Kasumi-1 (cell line): Measurements from ENCODE around the gene SORCS1.
A peak's percentile ranks its signal among the peaks of the same experiment; 100 is the strongest.

Source experiments
- DNase-seq, 2 experiments: peaks; one replicate each; lab custom pipeline; 2025; lab: John Stamatoyannopoulos, UW

Gene SORCS1

DNA sequence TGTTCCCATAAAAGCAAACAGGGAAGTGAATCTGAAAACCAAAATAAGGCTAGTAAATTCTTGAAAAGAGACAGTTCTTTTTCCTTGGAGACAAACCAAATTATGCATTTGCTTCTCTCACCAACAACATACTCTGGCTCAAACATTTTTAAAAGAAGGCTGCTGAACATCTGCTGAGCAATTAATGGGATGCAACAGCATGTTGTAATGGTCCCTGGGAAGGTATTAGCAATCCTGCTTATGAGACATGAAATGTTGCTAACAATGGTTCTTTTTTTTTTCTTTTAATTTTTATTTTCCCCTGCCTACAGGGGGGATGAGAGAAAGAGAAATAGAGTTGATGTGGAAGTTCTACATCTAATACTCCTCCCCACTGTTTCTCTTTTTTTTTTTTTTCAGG, 572.1 kb downstream of the SORCS1 start:
- DNase-seq: no peak

DNA sequence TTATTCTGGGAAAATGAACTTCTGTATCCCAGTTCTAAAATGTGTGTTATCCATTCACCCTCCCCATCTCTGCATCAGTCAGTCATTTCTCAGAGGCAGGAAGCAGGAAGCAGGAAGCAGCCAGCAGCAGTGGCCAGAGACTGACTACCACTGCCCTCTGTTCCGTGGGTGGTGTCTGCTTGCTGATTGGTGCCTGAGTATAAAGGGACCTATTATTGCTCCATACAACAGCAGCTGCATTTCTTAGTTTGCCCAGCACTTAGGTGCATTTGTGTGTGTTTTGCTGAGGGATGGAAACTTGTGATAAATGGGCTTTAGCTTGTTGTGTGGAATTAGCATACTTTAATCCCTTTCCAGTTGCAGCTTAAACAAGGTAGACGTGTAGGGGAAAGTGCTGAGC, 582.2 kb downstream of the SORCS1 start:
- DNase-seq: no peak

DNA sequence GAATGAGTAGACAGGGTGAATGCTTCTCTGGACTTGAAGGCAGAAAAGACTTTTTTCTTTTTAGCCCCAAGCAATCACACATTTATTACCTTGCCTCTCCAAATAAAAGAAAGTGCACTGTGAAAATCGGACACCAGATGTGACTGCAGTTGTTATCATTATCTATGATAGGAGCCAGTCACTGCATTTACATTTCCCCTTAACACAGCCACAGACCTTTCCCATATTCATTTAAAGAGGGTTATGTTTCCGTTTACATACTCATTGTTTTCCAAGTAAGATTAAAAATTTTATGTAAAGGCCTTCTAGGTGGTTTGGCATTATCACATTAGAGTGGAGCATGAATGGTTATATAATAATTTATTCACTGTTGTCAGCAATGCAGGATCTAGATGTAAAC, 586.8 kb downstream of the SORCS1 start:
- DNase-seq: no peak

DNA sequence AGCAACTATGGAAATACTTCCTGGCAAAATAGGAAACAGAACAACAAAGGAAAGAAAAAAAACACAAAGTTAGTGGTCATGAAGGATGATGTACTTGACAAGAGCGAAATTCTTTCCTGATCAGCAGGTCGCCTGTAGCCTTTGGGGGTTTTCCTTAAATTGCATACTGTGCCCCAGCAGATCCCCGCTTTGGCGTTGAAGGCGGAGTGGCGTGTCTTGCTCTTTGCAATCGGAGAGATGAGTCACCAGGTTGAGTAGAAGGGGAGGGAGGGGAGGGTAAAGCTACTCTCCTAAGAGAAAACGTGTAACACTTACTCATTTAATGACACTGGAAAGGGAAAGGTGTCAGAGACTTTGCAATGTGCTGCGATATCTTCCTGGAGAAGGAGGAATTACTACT, 587.2 kb downstream of the SORCS1 start:
- no peak for DNase-seq

- DNase-seq: no peak
Measured at GRCh38 chr10:106576534-106576933, 588.0 kb downstream of the SORCS1 start.

GRCh38 chr10:106573106-106573505, 591.4 kb downstream of the SORCS1 start:
- no peak for DNase-seq

GRCh38 chr10:106571192-106571946, 593.1 kb downstream of the SORCS1 start:
- peak; percentile 34 to 57 for DNase-seq

DNA sequence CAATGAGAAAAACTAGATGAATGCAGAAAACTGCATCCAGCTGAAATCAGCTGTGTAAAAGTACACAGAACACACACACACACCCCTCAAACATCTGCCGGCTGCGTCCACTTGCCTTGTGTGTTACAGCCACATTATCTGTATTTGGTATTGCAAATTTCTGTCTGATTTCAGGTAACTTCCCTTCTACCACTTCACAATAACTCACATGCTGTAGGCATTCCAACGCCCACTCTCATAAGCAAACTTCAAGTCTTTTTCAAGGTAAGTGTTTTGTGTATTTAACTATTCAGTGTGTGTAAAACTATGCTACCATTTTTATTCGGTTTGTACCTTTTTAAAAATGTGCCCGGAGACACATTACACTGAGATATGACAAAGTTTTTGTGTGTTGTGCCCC, 594.2 kb downstream of the SORCS1 start:
- no peak for DNase-seq

GRCh38 chr10:106567629-106568028, 596.9 kb downstream of the SORCS1 start:
- no peak for DNase-seq

DNA sequence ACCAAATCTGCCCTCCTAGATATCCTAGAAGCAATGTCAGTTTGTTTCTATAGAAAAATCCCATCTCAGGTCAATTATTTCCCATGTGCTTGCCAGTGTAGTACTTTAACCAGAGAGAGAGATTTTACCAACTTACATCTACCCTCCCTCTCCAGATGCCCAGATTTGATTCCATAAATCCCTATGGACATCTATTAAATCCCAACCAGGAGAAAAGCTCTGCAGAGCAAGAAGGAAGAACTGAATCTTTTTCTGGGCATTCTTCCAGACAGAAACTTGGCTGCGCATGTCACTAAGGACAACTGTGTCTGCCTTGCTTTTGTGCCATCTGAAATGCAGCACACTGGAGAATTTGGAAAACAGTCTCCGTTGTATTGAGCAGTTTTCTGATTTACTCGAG, 597.6 kb downstream of the SORCS1 start:
- no peak for DNase-seq

- no peak for DNase-seq
Measured at GRCh38 chr10:106565546-106565945, 599.0 kb downstream of the SORCS1 start.

GRCh38 chr10:106563384-106563783, 601.1 kb downstream of the SORCS1 start:
- DNase-seq: no peak

GRCh38 chr10:106560925-106561640, 603.4 kb downstream of the SORCS1 start:
- no peak for DNase-seq

GRCh38 chr10:106559442-106559841, 605.1 kb downstream of the SORCS1 start:
- DNase-seq: no peak

DNA sequence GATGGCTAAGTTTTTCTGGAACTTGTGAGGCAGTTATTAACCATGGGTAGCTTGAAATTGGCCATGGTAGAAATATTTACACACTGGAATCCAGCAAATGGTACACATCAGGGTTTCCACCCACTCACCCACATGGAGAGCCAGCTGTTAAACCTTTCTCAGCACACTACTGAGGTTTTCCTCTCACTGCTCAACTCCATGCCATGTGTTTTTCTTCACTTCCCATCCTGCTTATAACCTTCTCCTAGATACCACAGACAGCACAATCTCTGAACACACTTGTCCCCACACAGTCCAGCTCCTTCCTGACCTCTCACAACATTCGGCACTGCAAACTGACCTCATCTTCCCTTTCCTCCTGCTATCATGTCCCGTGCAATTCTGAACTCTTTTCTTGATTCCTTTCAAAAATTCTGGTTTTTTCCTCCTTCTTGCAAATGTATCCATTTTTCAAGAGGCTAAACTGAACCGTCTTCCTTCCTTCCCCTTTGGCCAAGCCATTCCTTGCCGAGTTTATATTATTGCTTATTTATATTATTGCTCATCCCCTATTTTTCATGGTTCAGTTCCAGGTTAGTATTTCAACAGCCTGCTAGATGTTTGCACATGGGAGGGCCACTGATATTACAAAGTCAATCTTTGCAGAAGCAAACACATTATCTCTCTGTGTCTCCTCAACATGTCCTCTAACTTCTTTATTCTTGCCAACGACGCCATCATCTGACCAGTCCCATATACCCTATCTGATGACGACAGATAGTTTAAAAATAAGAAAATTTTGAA, 606.4 kb downstream of the SORCS1 start:
- no peak for DNase-seq

- DNase-seq: no peak
Measured at GRCh38 chr10:106557053-106557452, 607.5 kb downstream of the SORCS1 start.

DNA sequence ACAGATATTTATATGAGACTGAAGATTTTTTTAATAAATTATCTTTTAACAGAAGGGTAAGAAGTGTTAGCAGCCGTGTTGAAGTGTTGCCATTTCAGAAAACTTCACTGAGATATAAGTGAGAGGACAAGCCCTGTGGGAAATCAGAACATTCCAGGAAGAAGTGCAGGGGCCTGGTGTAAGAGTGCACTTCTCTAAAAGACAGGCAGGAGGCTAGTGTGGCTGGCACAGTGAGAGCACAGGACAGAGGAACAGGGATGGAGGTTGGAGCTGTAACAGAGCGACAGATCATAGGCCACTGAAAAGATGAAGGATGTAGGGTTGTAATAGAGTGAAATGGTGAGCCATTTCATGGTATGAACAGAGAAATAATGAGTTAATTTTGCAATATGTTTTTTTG, 608.9 kb downstream of the SORCS1 start:
- DNase-seq: no peak

GRCh38 chr10:106551501-106552062, 612.9 kb downstream of the SORCS1 start:
- no peak for DNase-seq

- no peak for DNase-seq
Measured at GRCh38 chr10:106548832-106549231, 615.7 kb downstream of the SORCS1 start.

DNA sequence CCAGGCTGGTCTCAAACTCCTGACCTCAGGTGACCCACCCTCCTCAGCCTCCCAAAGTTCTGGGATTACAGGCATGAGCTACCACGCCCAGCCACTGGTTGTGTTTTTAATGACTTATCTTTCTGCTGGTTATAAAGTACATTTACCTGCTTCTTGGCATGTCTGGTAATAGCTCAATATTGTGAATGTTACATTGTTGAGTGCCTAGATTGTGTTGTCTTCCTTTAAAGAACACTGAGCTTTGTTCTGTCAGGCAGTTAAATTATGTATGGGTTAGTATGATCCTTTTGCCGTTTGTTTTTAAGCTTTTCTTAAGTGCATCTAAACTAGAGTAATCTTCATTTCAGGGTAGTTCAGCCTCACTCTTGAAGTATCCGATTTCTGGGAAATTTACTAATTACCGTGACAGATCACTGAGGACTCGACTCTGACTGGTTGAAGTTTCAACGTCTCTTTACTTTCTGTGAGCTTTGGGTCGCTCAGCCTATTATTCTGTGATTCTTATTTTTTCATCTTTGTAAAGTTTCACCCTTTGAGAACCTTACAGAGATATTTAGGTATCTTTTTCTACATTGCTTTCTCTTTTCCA, 617.4 kb downstream of the SORCS1 start:
- DNase-seq: no peak

GRCh38 chr10:106542461-106542860, 622.0 kb downstream of the SORCS1 start:
- no peak for DNase-seq

- no peak for DNase-seq
Measured at GRCh38 chr10:106540645-106541044, 623.9 kb downstream of the SORCS1 start.
